IMR-90 (cell line): ENCODE measurements around the gene SMC4. TPM values are rescaled to one million over a fixed set of nuclear protein-coding genes. Genes with fewer than 3 reads are reported as not detected.

Source experiments
- ATAC-seq: fragments of 200-7000 bp; cut with Tn5 transposase; 2 replicates; pipeline ENCODE4 v1.9.1; 2020; ENCODE audit warnings: low read depth, mild to moderate bottlenecking, moderate library complexity
- BruUV-seq: library from RNA; stranded (reverse); fragments of 400-500 nt; replicated peaks from 2 replicates; lab custom pipeline; 2021; lab: Mats Ljungman, UMichigan
- CTCF ChIA-PET: fragments of 300-600 bp; formaldehyde crosslinking; extraction: SDS; loops from one replicate; lab custom pipeline; 2021; ENCODE audit warnings: antibody characterized with exemption; lab: Yijun Ruan, JAX
- POLR2A ChIA-PET: fragments of 300-600 bp; sonication (Branson Sonifier 250); formaldehyde crosslinking; loops from one replicate; lab custom pipeline; 2022; ENCODE audit warnings: antibody characterized with exemption; ENCODE audit not compliant: unreplicated experiment; lab: Charles Lee
- DNase-seq: peaks from one replicate; pipeline ENCODE4 v3.0.0; 2013
- H2AFZ ChIP-seq: replicated peaks from 2 replicates; pipeline ENCODE3; 2013; ENCODE audit warnings: low read length, mild to moderate bottlenecking; ENCODE audit not compliant: poor library complexity
- H2AK5ac ChIP-seq: 2 replicates; pipeline ENCODE4 v1.6.1; 2013; ENCODE audit warnings: low read depth, low read length, inconsistent platforms
- H2AK9ac ChIP-seq: replicated peaks from 2 replicates; pipeline ENCODE3; 2013; ENCODE audit warnings: mild to moderate bottlenecking, low read depth, low read length, moderate library complexity; ENCODE audit not compliant: poor library complexity
- H2BK120ac ChIP-seq: 2 replicates; pipeline ENCODE4 v1.6.1; 2013; ENCODE audit warnings: low read depth, low read length, inconsistent platforms
- H2BK15ac ChIP-seq: 3 replicates; pipeline ENCODE4 v1.6.1; 2013; ENCODE audit warnings: low read depth, low read length, inconsistent platforms
- H2BK20ac ChIP-seq: 2 replicates; pipeline ENCODE4 v1.6.1; 2013; ENCODE audit warnings: low read depth, mild to moderate bottlenecking, inconsistent platforms, low read length, moderate library complexity
- H2BK5ac ChIP-seq: 2 replicates; pipeline ENCODE4 v1.6.1; 2013; ENCODE audit warnings: mild to moderate bottlenecking, low read depth, low read length, inconsistent platforms; ENCODE audit not compliant: poor library complexity, severe bottlenecking
- H3K14ac ChIP-seq: replicated peaks from 2 replicates; pipeline ENCODE4 v1.6.1; 2013; ENCODE audit warnings: low read depth, low read length, inconsistent platforms
- H3K18ac ChIP-seq: 2 replicates; pipeline ENCODE4 v1.6.1; 2013; ENCODE audit warnings: low read depth, low read length, control low read depth
- H3K23ac ChIP-seq: 2 replicates; pipeline ENCODE4 v1.6.1; 2013; ENCODE audit warnings: low read depth, low read length, inconsistent platforms
- H3K27ac ChIP-seq: 2 replicates; pipeline ENCODE4 v1.5.1; 2013; ENCODE audit warnings: mild to moderate bottlenecking, control low read depth, low read length; ENCODE audit not compliant: insufficient read depth
- H3K27me3 ChIP-seq: 2 replicates; pipeline ENCODE4 v1.6.1; 2013; ENCODE audit warnings: low read length; ENCODE audit not compliant: control insufficient read depth, insufficient read depth
- H3K36me3 ChIP-seq: 2 replicates; pipeline ENCODE4 v1.6.1; 2013; ENCODE audit warnings: low read length, mixed read lengths; ENCODE audit not compliant: control insufficient read depth, insufficient read depth
- H3K4ac ChIP-seq: 2 replicates; pipeline ENCODE4 v1.6.1; 2013; ENCODE audit warnings: low read depth, low read length, inconsistent platforms
- H3K4me1 ChIP-seq: 2 replicates; pipeline ENCODE4 v1.6.1; 2013; ENCODE audit warnings: low read length, mixed read lengths; ENCODE audit not compliant: control insufficient read depth, insufficient read depth
- H3K4me2 ChIP-seq: 2 replicates; pipeline ENCODE4 v1.6.1; 2013; ENCODE audit warnings: low read depth, mild to moderate bottlenecking, control low read depth, low read length, moderate library complexity
- H3K4me3 ChIP-seq: 2 replicates; pipeline ENCODE4 v1.5.1; 2013; ENCODE audit warnings: low read depth, mild to moderate bottlenecking, control low read depth, low read length, moderate library complexity; ENCODE audit not compliant: insufficient read depth
- H3K56ac ChIP-seq: 2 replicates; pipeline ENCODE4 v1.6.1; 2013; ENCODE audit warnings: low read length, inconsistent platforms; ENCODE audit not compliant: insufficient read depth; ENCODE audit errors: extremely low read depth
- H3K79me1 ChIP-seq, 2 experiments: 2 replicates each; pipeline ENCODE4 v1.6.1; 2013; ENCODE audit warnings: low read length in 2 of 2, inconsistent platforms in 1 of 2, low read depth in 1 of 2
- H3K9ac ChIP-seq: 2 replicates; pipeline ENCODE4 v1.6.1; 2013; ENCODE audit warnings: low read depth, low read length, control low read depth
- H3K9me1 ChIP-seq: 2 replicates; pipeline ENCODE4 v1.6.1; 2013; ENCODE audit warnings: low read length, inconsistent platforms; ENCODE audit not compliant: insufficient read depth
- H3K9me3 ChIP-seq: 2 replicates; pipeline ENCODE4 v1.6.1; 2013; ENCODE audit warnings: low read length; ENCODE audit not compliant: control insufficient read depth, insufficient read depth
- H4K20me1 ChIP-seq: 2 replicates; pipeline ENCODE4 v1.6.1; 2013; ENCODE audit warnings: low read length, inconsistent platforms; ENCODE audit not compliant: insufficient read depth
- H4K5ac ChIP-seq: 2 replicates; pipeline ENCODE4 v1.6.1; 2013; ENCODE audit warnings: mild to moderate bottlenecking, low read depth, low read length, control low read depth
- H4K8ac ChIP-seq, 2 experiments: 2 replicates each; pipeline ENCODE4 v1.6.1; 2013; ENCODE audit warnings: low read depth in 2 of 2, low read length in 2 of 2, control low read depth in 1 of 2, inconsistent platforms in 1 of 2
- H4K91ac ChIP-seq: 2 replicates; pipeline ENCODE4 v1.6.1; 2013; ENCODE audit warnings: low read depth, low read length, inconsistent platforms; ENCODE audit not compliant: insufficient read depth
- BHLHE40 ChIP-seq: fragments of 150-350 bp; IDR thresholded peaks from 2 replicates; pipeline ENCODE4 v1.6.1; 2016; ENCODE audit warnings: mild to moderate bottlenecking, low read depth, low read length
- CHD1 ChIP-seq: IDR thresholded peaks from 2 replicates; pipeline ENCODE4 v1.6.1; 2012; ENCODE audit warnings: low read depth, low read length, improper control_type of control experiment
- MAFK ChIP-seq: IDR thresholded peaks from 2 replicates; pipeline ENCODE4 v1.6.1; 2012; ENCODE audit warnings: low read depth, low read length, improper control_type of control experiment
- MXI1 ChIP-seq: IDR thresholded peaks from 2 replicates; pipeline ENCODE4 v1.6.1; 2012; ENCODE audit warnings: low read depth, mild to moderate bottlenecking, low read length, moderate library complexity, borderline replicate concordance
- NFE2L2 ChIP-seq: fragments of 150-350 bp; IDR thresholded peaks from 2 replicates; pipeline ENCODE4 v1.6.1; 2016; ENCODE audit warnings: low read depth, mild to moderate bottlenecking, low read length
- RAD21 ChIP-seq: IDR thresholded peaks from 2 replicates; pipeline ENCODE4 v1.6.1; 2012; ENCODE audit warnings: low read length, improper control_type of control experiment
- RCOR1 ChIP-seq: IDR thresholded peaks from 2 replicates; pipeline ENCODE4 v1.6.1; 2012; ENCODE audit warnings: mild to moderate bottlenecking, low read length, improper control_type of control experiment; ENCODE audit not compliant: insufficient replicate concordance
- SMC3 ChIP-seq: fragments of 150-350 bp; IDR thresholded peaks from 2 replicates; pipeline ENCODE4 v1.6.1; 2016; ENCODE audit warnings: low read depth, mild to moderate bottlenecking, antibody characterized with exemption, low read length, moderate library complexity
- USF2 ChIP-seq: fragments of 150-350 bp; IDR thresholded peaks from 2 replicates; pipeline ENCODE4 v1.6.1; 2017; ENCODE audit warnings: mild to moderate bottlenecking, antibody characterized with exemption, low read length, low read depth
- WGBS, 2 experiments: methylation state at CpG; one replicate each; pipeline versions ENCODE4 v1.1.5 to v1.1.7; 2013; ENCODE audit warnings: missing lambda C conversion rate in 2 of 2; ENCODE audit not compliant: insufficient read length in 1 of 2; ENCODE audit errors: extremely low coverage in 2 of 2; 5-methylcytosine and 5-hydroxymethylcytosine counted together
- dilution Hi-C: fragments of 300-500 bp; cut with HindIII; formaldehyde crosslinking; loops from one replicate; pipeline ENCODE4 v1.14.3; 2018; ENCODE audit warnings: low sequenced_read_pairs; ENCODE audit not compliant: unreplicated experiment
- in situ Hi-C: fragments of 300-500 bp; cut with MboI; formaldehyde crosslinking; loops from 3 replicates; pipeline ENCODE4 v1.14.3; 2019; ENCODE audit warnings: low sequenced_read_pairs, inconsistent platforms, mixed read lengths
- intact Hi-C: fragments of 100-400 bp; cut with micrococcal nuclease; formaldehyde crosslinking; loops from 2 replicates; pipeline ENCODE4 v1.10.0; 2022
- polyA plus RNA-seq, 3 experiments: library from polyadenylated mRNA; depleted of rRNA; stranded (reverse); fragments of >200 nt; gene quantifications; 2 replicates each; pipeline ENCODE4 v1.2.3, GENCODE V29; 2012; ENCODE audit warnings: low replicate concordance in 1 of 3
- total RNA-seq: library from RNA; depleted of rRNA; stranded (reverse); fragments of >200 nt; gene quantifications from 2 replicates; pipeline ENCODE4 v1.2.3, GENCODE V29; 2012

SMC4 gene
- total and polyA plus RNA-seq, 2 of the 4 experiments (the other 2 are of a cell fraction), result 48.8 to 50.1 TPM

GRCh38 chr3:160365869-160366522 is 33.5 kb upstream of the SMC4 start:
- no peak for ATAC-seq
- in situ Hi-C loops (no loop called here), intact Hi-C loops (no loop called here), dilution Hi-C loops (no loop called here)
- Histone ChIP-seq H4K5ac (no peak overlapping the region), H3K79me1 (no peaks in the 10 kb centered on the region), H3K23ac (no peak overlapping the region), H3K4ac (no peak overlapping the region), H2AK9ac (no peak overlapping the region), H3K9ac (no peak overlapping the region), H3K27me3 (no peaks in the 10 kb centered on the region), H3K4me3 (no peak overlapping the region), H3K18ac (no peak overlapping the region), H4K91ac (no peak overlapping the region), H2BK120ac (no peak overlapping the region), H3K14ac (no peak overlapping the region), H3K56ac (no peak overlapping the region), H2BK20ac (no peak overlapping the region), H2BK15ac (no peak overlapping the region), H3K4me2 (no peak overlapping the region), H3K27ac (no peak overlapping the region), H2AK5ac (no peak overlapping the region), H3K36me3 (no peaks in the 10 kb centered on the region; the same call in 1 of the 2 replicates), H3K9me3 (no peaks in the 10 kb centered on the region), H3K4me1 (no peaks in the 10 kb centered on the region), H3K9me1 (no peaks in the 10 kb centered on the region; the same call in 1 of the 2 replicates), H2BK5ac (no peak overlapping the region), H4K8ac (no peak overlapping the region), H4K20me1 (no peaks in the 10 kb centered on the region), H2AFZ (no peak overlapping the region)
- no TSS peak for BruUV-seq
- ChIA-PET POLR2A (no interaction called here), CTCF (no interaction called here)
- WGBS, 2 experiments, result no CpG with 5 or more reads among the region's 1 CpG
- TF ChIP-seq MAFK, result peak; percentile 37; the same call in 1 of the 2 replicates
- no peak for TF ChIP-seq BHLHE40
- TF ChIP-seq NFE2L2, result no peak
- TF ChIP-seq SMC3, result no peak
- no peak for TF ChIP-seq CHD1
- TF ChIP-seq MXI1, result no peak
- no peak for TF ChIP-seq RAD21
- no peak for TF ChIP-seq RCOR1
- no peak for TF ChIP-seq USF2
- DNase-seq, result no peak
